Nucleus accumbens (tissue), 56 donors: ENCODE results near the gene ZNF547.

Experiments
- DNase-seq, 56 donors: peaks; one replicate each; lab custom pipeline; 2025; lab: John Stamatoyannopoulos, UW

ZNF547 gene

GRCh38 chr19:57362997-57363687 lies at the start of gene ZNF547, which contains the start of gene TRAPPC2B:
Gene ZNF547, plus strand, starts transcription at chr19:57363551. Its CDS starts 5,005 bp downstream, at chr19:57368556.
Gene TRAPPC2B, plus strand, starts transcription at chr19:57363551. Its CDS starts 1,283 bp downstream, at chr19:57364834.
- peak; percentile 81 to 99 (median 97) for DNase-seq

- DNase-seq = no peak
Measured at GRCh38 chr19:57314146-57314545, 49.2 kb upstream of the ZNF547 start.

- DNase-seq = peak in 4 of 56 donors; percentile 3 to 17 (median 6)
Measured at GRCh38 chr19:57317503-57317902, 45.8 kb upstream of the ZNF547 start.

- DNase-seq = no peak
Measured at GRCh38 chr19:57319869-57320179, 43.5 kb upstream of the ZNF547 start.

- peak; percentile 35 to 97 (median 92) for DNase-seq
Measured at GRCh38 chr19:57320180-57321084, 42.9 kb upstream of the ZNF547 start, which contains the start of gene ZNF543. Gene ZNF543, plus strand, starts transcription at chr19:57320472. Its CDS starts 382 bp downstream, at chr19:57320854.

GRCh38 chr19:57321116-57321515 lies 42.2 kb upstream of the ZNF547 start:
- no peak for DNase-seq

GRCh38 chr19:57321751-57322150 lies 41.6 kb upstream of the ZNF547 start:
- no peak for DNase-seq

GRCh38 chr19:57324992-57325391 lies 38.4 kb upstream of the ZNF547 start:
- no peak for DNase-seq

- DNase-seq = no peak
Measured at GRCh38 chr19:57327993-57328392, 35.4 kb upstream of the ZNF547 start.

- no peak for DNase-seq
Measured at GRCh38 chr19:57334191-57334590, 29.2 kb upstream of the ZNF547 start.

GRCh38 chr19:57338877-57339276 lies 24.5 kb upstream of the ZNF547 start:
- no peak for DNase-seq

GRCh38 chr19:57342582-57342981 lies 20.8 kb upstream of the ZNF547 start:
- no peak for DNase-seq

GRCh38 chr19:57348136-57348535 lies 15.2 kb upstream of the ZNF547 start:
- no peak for DNase-seq

GRCh38 chr19:57350877-57351805 lies 12.2 kb upstream of the ZNF547 start, which contains the start of gene ZNF304:
Gene ZNF304, plus strand, starts transcription at chr19:57351271. Its CDS starts 394 bp downstream, at chr19:57351665.
- DNase-seq = peak; percentile 48 to 98 (median 93)

- peak in 1 of 56 donors; percentile 11 for DNase-seq
Measured at GRCh38 chr19:57351867-57352266, 11.5 kb upstream of the ZNF547 start.

GRCh38 chr19:57355916-57356315 lies 7.4 kb upstream of the ZNF547 start:
- no peak for DNase-seq

- DNase-seq = no peak
Measured at GRCh38 chr19:57357406-57357805, 5.9 kb upstream of the ZNF547 start.

GRCh38 chr19:57359300-57359699 lies 4.1 kb upstream of the ZNF547 start:
- DNase-seq = no peak

- DNase-seq = no peak
Measured at GRCh38 chr19:57362419-57362818, 932 bp upstream of the ZNF547 start.

- peak in 4 of 56 donors; percentile 33 to 39 (median 36) for DNase-seq
Measured at GRCh38 chr19:57363688-57364181, 384 bp downstream of the ZNF547 start.
